GM13977 (cell line): ENCODE data around the gene SKIC3.

ENCODE experiments used
- DNase-seq: peaks from one replicate; pipeline ENCODE4 v3.0.0; 2012; ENCODE audit warnings: low spot score
- in situ Hi-C: fragments of 300-500 bp; cut with MboI; formaldehyde crosslinking; loops from one replicate; pipeline ENCODE4 v1.12.0; 2022; ENCODE audit warnings: low sequenced_read_pairs, low pct_unique_long_range_greater_than_20kb, mixed read lengths, inconsistent platforms; ENCODE audit not compliant: unreplicated experiment
- TF ChIP-seq, protein P1 (sequence below): IDR thresholded peaks from 2 replicates; pipeline ENCODE4 v1.5.1; 2012; ENCODE audit warnings: mild to moderate bottlenecking, control low read depth; ENCODE audit not compliant: insufficient read depth; ENCODE audit errors: extremely low read depth, missing control alignments

The SKIC3 gene

GRCh38 chr5:95524423-95524822, 30.4 kb downstream of the SKIC3 start:
- DNase-seq = no peak
- TF ChIP-seq, protein P1, sequence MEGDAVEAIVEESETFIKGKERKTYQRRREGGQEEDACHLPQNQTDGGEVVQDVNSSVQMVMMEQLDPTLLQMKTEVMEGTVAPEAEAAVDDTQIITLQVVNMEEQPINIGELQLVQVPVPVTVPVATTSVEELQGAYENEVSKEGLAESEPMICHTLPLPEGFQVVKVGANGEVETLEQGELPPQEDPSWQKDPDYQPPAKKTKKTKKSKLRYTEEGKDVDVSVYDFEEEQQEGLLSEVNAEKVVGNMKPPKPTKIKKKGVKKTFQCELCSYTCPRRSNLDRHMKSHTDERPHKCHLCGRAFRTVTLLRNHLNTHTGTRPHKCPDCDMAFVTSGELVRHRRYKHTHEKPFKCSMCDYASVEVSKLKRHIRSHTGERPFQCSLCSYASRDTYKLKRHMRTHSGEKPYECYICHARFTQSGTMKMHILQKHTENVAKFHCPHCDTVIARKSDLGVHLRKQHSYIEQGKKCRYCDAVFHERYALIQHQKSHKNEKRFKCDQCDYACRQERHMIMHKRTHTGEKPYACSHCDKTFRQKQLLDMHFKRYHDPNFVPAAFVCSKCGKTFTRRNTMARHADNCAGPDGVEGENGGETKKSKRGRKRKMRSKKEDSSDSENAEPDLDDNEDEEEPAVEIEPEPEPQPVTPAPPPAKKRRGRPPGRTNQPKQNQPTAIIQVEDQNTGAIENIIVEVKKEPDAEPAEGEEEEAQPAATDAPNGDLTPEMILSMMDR = no peak
- in situ Hi-C loops = no loop called here

GRCh38 chr5:95520206-95520605, 34.6 kb downstream of the SKIC3 start:
- TF ChIP-seq, protein P1 = no peak
- in situ Hi-C loops = no loop called here
- DNase-seq = no peak

GRCh38 chr5:95519681-95520080, 35.1 kb downstream of the SKIC3 start:
- TF ChIP-seq, protein P1 = no peak
- in situ Hi-C loops = no loop called here
- no peak for DNase-seq

DNA sequence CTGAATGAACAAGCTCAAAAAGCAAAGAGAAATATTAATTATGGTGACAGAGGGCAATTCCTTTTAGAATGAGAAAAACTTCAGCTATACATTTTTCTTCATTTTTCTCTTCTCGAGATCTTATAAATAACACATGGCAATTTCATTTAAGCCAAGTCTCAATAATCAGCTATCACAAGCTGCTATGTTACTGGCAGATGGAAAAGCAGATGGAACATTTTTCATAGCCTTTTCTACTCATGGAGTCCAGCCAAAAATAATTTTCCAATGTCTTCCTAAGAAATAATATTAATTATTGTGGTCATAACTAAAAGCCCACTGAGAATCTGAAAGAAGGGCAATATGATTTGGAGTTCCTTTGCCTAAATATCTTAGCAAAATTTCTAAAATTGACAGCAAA, 35.6 kb downstream of the SKIC3 start:
- no peak for DNase-seq
- TF ChIP-seq, protein P1 = no peak
- in situ Hi-C loops = no loop called here

- DNase-seq = no peak
- TF ChIP-seq, protein P1 = no peak
- in situ Hi-C loops = no loop called here
Observed at GRCh38 chr5:95518417-95518816, 36.4 kb downstream of the SKIC3 start.

- TF ChIP-seq, protein P1 = no peak
- DNase-seq = no peak
- in situ Hi-C loops = no loop called here
Observed at GRCh38 chr5:95511606-95512005, 43.2 kb downstream of the SKIC3 start.

- TF ChIP-seq, protein P1 = no peak
- no peak for DNase-seq
- in situ Hi-C loops = no loop called here
Observed at GRCh38 chr5:95508550-95508949, 46.2 kb downstream of the SKIC3 start.
